T-helper 1 cell (primary cell): ENCODE measurements around the gene HECW1.

Experiments
- DNase-seq, 5 donors: peaks; one replicate each; pipeline ENCODE4 v3.0.0-alpha.2; 2012 to 2020

Gene HECW1

DNA sequence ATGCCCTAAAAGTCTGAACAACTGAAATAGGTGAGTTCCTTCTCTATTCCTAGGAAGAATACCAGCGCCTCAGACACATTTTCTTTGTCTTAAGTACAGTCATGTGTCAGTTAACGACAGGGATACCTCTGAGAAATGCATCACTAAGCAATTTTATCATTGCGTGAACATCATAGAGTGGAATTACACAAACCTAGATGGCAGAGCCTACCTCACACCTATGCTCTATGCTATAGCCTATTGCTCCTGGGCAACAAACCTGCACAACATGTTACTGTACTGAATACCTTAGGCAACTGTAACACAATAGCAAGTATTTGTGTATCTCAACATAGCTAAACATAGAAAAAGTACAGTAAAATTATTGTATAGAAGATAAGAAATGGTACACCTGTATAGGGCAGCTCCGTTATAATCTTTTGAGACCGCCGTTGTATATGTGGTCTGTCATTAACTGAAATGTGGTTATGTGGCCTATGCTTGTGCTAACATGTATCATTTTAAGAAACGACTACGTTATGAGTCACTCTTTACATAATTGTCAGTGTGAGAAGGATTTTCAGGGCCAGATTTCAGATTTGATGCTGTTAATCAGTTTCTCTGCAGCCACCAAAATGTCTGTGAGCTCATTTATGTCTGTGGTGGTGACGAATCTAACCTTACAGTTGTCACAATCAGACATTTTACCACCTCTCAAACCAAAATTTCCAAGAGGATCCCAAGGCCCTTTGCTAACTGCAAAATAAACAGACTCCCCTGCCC, 404.3 kb downstream of the HECW1 start:
- DNase-seq, result peak in 1 of 5 donors; percentile 80

DNA sequence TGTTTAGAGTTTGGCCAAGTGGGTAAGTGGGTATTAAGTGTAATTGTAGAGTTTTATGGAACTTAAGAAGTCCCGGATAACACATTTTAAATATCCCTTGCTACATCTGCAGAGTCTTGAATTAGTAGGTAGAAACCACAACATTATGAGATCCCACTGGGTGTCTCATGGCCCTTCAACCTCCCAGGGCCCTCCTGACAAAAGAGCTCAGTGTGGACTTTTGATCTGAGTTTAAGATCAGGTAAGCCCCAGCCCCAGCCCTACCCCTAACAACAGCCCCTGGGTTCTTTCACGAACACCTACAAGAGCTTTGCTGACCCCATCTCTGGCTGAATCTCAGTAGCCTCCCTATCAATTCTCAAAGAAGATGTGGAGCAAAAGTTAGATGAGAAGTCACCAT, 405.0 kb downstream of the HECW1 start:
- no peak for DNase-seq

GRCh38 chr7:43520201-43520600, 407.8 kb downstream of the HECW1 start:
- no peak for DNase-seq

DNA sequence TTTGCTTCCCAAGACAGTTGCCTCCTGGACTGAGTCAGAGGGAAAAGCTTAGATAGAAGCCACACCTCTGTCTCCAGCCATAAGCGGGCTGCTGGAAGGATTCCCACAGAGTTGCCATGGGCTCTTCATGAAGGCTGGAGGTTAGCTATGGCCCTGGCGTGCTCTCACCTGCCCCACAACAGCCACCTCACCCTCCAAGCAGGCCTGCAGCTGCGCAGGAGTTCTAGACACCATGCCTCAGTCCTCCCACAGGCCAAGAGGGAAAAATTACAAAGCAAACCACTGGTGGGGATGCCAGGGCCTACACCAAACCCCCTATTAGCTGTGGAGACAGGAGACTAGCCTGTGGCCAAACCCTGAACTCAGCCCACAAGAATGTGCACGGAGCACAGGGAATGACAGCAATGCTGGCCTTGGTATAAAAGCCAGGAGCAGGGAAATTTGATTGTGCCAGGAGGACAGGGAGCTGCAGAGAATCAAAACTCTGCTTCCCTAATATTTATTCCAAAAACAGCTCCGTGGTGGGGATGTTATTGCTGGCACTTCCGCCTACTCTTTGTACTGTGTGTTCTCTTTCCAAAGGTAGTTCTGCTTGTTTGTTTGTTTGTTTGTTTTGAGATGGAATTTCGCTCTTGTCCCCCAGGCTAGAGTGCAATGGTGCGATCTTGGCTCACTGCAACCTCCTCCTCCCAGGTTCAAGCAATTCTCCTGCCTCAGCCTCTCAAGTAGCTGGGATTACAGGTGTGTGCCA, 410.1 kb downstream of the HECW1 start:
- no peak for DNase-seq

DNA sequence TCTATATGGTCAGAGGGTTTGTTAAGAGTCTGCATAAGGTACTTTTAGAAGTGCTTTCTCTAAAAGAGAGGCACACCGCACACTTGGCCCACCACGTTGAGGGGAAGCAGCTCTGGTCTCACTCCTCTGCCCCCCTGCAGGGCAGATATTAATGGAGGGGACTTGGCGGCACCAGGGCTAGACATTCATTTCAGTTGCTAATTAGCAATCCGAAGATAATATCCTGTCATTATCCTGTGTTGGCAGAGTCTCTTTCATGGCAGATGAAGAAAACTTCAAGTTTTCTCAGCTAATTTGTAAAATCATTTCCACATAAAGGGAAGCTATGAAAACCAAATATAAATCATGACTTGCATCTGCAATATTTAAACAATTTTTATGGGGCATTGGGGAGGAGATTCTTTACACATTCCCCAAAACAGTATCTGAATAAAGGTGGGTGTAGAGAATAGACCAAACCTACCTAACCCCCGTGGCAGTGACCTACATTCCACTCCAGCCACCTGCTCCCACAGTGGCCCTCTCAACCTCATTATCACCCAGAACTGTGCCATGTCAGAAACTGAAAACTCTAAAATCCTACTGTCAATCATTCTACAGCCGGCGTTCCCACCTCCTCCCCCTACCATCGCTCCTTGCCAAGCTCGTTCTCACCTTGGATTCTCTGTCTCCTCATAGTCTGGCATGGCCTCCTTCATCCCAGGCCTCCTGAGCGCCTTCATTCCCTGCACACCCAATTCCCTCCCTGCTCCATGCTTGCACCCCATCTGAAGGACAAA, 416.3 kb downstream of the HECW1 start:
- no peak for DNase-seq

DNA sequence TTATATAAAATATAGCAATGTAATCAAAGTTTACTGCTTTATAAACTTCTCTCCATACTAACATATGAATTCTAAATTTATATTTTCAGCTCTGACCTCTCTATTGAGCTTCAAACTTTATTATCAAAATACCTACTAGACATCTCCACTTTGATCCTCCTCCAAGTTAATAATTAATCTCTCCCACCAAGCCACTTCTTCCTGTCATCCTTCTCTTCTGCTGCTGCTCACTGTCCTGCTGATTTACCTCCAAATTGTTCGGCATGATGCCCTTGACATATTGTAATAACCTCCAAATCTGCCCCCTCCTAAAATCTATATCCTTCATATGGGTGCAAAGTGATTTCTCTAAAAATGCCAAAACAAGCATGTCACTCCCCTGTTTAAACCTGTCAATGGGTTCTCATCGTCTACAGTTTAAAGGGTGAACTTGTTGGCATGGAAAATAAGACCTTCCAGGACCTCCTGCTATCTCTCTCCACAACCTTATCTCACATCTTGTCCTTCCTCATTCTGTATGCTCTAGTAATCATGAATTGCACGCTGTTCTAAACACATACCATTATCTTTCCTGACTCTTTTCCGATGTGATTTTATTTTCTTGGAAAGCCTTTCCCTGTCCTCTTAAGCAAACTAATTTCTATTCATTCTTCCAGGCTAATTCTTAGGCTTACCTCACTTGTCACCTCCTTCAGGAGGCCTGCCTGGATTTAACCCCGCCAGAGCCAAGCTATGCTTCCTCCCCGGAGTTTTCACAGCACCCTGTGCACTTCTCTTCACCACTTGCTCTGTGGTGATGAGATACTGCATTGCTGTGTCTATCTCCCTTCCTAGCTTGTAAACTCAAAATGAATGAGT, 418.3 kb downstream of the HECW1 start:
- no peak for DNase-seq

GRCh38 chr7:43531700-43532099, 419.3 kb downstream of the HECW1 start:
- no peak for DNase-seq

DNA sequence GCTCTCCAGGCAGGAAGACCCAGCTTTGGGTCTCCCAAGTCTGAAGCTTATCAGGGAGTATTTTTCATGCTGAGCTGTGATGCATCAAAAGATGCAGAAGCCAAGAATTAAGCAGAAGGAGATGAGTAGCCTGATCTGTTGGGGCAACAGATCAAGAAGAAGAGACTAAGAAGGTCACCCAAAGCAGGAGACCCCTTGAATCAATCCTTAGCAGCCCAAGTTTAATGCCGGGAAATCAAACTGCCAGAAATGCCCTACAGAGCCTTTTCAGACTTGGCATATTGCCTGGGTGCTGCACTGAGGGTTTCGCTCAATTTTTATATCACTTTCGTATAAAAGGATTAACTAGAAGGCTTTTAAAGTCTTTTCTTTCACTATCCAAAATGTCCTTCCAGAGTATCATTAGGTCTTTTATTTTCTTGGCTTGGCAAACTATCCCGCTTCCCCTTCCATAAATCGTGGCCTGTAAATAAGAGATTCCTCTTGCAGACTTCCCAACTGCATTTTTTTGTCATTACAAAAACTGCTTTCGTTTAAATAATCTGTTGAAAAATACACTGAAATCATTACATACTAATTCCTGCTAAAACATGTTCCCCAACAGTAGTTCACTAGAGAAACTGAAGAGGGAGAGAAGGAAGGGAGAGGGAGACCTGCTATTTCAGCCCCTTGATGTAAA, 421.5 kb downstream of the HECW1 start:
- no peak for DNase-seq

- no peak for DNase-seq
Measured at GRCh38 chr7:43535031-43535451, 422.6 kb downstream of the HECW1 start.

DNA sequence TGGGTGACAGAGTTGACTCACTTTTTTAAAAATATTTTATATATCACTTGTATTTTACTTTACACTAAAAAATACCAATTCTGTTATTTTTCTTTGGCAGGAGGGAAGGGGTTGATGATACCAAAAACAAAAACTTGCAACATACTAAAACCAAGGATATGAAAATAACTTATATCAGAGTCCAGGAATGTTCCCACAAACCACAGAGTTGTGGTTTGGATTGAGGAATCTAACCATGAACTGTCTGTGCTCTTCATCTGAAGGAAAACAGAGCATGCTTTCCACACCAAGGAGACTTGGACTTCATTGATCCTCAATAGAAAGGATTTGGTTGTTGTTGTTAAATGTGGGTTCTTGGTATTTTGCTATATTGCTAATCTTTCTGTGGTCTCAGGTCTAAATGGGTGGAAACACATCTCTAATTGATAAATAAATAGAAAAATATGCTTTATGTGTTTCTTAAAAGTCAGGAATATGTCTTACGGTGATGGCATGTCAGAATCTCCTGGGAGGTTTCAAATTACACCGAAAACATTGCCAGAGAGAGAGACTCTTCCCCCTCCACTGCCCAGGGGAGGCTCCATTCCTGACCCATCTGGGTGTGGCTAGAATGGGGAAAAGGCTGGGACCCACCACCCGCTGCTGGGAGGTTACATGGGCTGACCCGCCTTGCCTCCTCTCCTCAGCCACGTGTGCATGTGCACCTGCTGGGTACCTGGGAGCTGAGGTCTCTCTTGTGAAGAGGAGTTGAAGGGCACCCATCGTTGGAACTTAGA, 423.6 kb downstream of the HECW1 start:
- no peak for DNase-seq

DNA sequence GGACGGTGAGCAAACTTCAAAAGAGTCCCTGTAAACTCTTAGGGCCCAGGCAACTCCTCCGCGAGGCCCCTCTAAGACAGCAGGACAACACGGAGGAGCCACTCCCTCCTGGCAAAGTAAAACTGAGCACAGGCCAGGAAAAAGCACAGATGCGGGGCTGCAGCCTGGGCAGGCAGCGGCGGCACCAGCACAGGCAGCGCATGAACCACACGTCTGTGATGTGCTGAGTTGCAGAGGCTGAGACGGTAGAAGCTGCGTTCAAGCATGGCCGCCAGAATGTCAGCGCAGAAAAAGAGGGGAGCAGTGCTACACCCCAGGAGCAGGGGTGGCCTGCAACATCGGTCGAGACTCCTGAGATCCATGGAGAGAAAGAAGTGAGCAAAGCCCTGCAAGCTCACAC, 424.3 kb downstream of the HECW1 start:
- DNase-seq, result no peak

- DNase-seq, result no peak
Measured at GRCh38 chr7:43537765-43538403, 425.4 kb downstream of the HECW1 start.

GRCh38 chr7:43538404-43538771, 425.9 kb downstream of the HECW1 start:
- DNase-seq, result no peak

DNA sequence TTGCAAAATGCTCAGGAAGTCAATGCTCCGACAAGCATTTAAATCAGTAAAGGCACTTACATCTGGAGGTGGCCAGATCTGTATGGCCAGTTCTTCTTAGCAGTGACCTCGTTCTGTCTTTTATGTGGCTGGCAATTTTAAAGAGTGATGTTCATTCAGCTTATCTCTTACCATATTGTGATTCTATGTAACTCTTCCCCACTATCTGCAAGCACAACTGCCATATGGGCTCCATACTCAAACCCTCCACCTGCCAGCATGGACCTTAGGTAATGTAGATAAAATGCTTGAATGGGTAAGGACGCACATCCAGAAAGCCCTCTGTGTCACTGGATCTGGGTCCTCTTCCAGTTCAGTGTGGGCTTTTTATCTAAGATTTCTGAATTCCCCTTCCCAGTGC, 428.0 kb downstream of the HECW1 start:
- no peak for DNase-seq

GRCh38 chr7:43542716-43543115, 430.3 kb downstream of the HECW1 start:
- DNase-seq, result no peak

GRCh38 chr7:43546231-43546630, 433.8 kb downstream of the HECW1 start:
- DNase-seq, result no peak

- no peak for DNase-seq
Measured at GRCh38 chr7:43550427-43550826, 438.0 kb downstream of the HECW1 start.

DNA sequence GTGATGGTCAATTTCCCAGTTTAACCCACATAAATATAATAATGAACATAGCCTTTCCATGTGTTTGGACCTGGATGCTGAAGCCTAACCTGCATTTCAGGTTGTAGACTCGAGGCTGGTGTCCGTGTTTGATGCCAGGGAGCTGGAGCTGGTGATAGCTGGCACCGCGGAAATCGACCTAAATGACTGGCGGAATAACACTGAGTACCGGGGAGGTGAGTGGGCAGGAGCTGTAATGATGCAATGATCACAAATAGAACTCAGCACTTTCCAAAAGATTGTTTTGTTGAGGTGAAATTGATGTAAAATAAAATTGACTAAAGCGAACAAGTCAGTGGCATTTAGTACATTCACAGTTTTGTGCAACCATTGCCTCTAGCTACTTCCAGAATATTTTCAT, 439.7 kb downstream of the HECW1 start:
- DNase-seq, result no peak

- peak in 1 of 5 donors; percentile 39 for DNase-seq
Measured at GRCh38 chr7:43553999-43554398, 441.6 kb downstream of the HECW1 start.

- DNase-seq, result peak in 1 of 5 donors; percentile 12
Measured at GRCh38 chr7:43554423-43554822, 442.0 kb downstream of the HECW1 start.
